MM.1S (cell line): ENCODE measurements around the gene ZC3H7B.

Source experiments
- CTCF ChIP-seq: fragments of 300-600 bp; sonication (generic); IDR thresholded peaks from 2 replicates; pipeline ENCODE4 v1.5.1; 2016; ENCODE audit warnings: antibody characterized with exemption, low read length, mixed read lengths
- EZH2 ChIP-seq: fragments of 300-600 bp; sonication (generic); optimal IDR thresholded peaks from 2 replicates; pipeline ENCODE3; 2017; ENCODE audit warnings: low read depth, mild to moderate bottlenecking, antibody characterized with exemption, low read length, mixed read lengths

GRCh38 chr22:41252365-41252764 is 49.0 kb upstream of the ZC3H7B start:
- TF ChIP-seq CTCF = no peak
- TF ChIP-seq EZH2 = no peak
